GM18909 (cell line): Measurements from ENCODE around the gene LSAMP.
A peak's percentile ranks its signal among the peaks of the same experiment; 100 is the strongest.
"Not testable (repeated sequence)": the region's sequence is repeated elsewhere in the genome, so short reads cannot be mapped to it uniquely, and the experiment has no call there.

Source experiments
- ATAC-seq: cut with Tn5 transposase; IDR thresholded peaks from one replicate; pipeline ENCODE4 v1.9.1; 2021; ENCODE audit warnings: mild to moderate bottlenecking; ENCODE audit not compliant: unreplicated experiment, poor library complexity

Gene LSAMP

GRCh38 chr3:115790759-115791158, 654.5 kb downstream of the LSAMP start:
- no peak for ATAC-seq

GRCh38 chr3:115789481-115789880, 655.8 kb downstream of the LSAMP start:
- no peak for ATAC-seq

GRCh38 chr3:115788921-115789470, 656.3 kb downstream of the LSAMP start:
- ATAC-seq: no peak

- no peak for ATAC-seq
Measured at GRCh38 chr3:115787818-115788217, 657.5 kb downstream of the LSAMP start.

- ATAC-seq: no peak
Measured at GRCh38 chr3:115785782-115786181, 659.5 kb downstream of the LSAMP start.

- ATAC-seq: no peak
Measured at GRCh38 chr3:115784739-115785536, 660.3 kb downstream of the LSAMP start.

GRCh38 chr3:115783938-115784738, 661.1 kb downstream of the LSAMP start:
- peak; percentile 93 for ATAC-seq

GRCh38 chr3:115783426-115783825, 661.9 kb downstream of the LSAMP start:
- not testable (repeated sequence) for ATAC-seq

GRCh38 chr3:115779011-115779410, 666.3 kb downstream of the LSAMP start:
- no peak for ATAC-seq

GRCh38 chr3:115772951-115773350, 672.3 kb downstream of the LSAMP start:
- no peak for ATAC-seq

- ATAC-seq: no peak
Measured at GRCh38 chr3:115768661-115769060, 676.6 kb downstream of the LSAMP start.

GRCh38 chr3:115766587-115767482, 678.5 kb downstream of the LSAMP start:
- ATAC-seq: no peak

GRCh38 chr3:115761927-115762305, 683.4 kb downstream of the LSAMP start:
- no peak for ATAC-seq

- ATAC-seq: no peak
Measured at GRCh38 chr3:115760716-115761115, 684.6 kb downstream of the LSAMP start.

- ATAC-seq: no peak
Measured at GRCh38 chr3:115758076-115758763, 687.1 kb downstream of the LSAMP start.

GRCh38 chr3:115752978-115753377, 692.3 kb downstream of the LSAMP start:
- ATAC-seq: not testable (repeated sequence)
